Amygdala (tissue), 56 donors: Measurements from ENCODE around the gene VIPR2.

Experiments
- DNase-seq, 56 donors: peaks; one replicate each; lab custom pipeline; 2025; lab: John Stamatoyannopoulos, UW

Gene VIPR2

GRCh38 chr7:159158125-159158887 lies 13.6 kb upstream of the VIPR2 start:
- DNase-seq: no peak

- no peak for DNase-seq
These were observed 13.0 kb upstream of the VIPR2 start for GRCh38 chr7:159157714-159158113.

GRCh38 chr7:159156436-159157245 lies 12.0 kb upstream of the VIPR2 start:
- no peak for DNase-seq

- DNase-seq: no peak
These were observed 10.7 kb upstream of the VIPR2 start for GRCh38 chr7:159155410-159155809.

GRCh38 chr7:159154243-159154642 lies 9.6 kb upstream of the VIPR2 start:
- no peak for DNase-seq

GRCh38 chr7:159153511-159153910 lies 8.8 kb upstream of the VIPR2 start:
- no peak for DNase-seq

GRCh38 chr7:159152816-159153215 lies 8.1 kb upstream of the VIPR2 start:
- DNase-seq: no peak

- DNase-seq: no peak
These were observed 6.6 kb upstream of the VIPR2 start for GRCh38 chr7:159151231-159151630.

GRCh38 chr7:159149488-159149887 lies 4.8 kb upstream of the VIPR2 start:
- DNase-seq: no peak

GRCh38 chr7:159148430-159149395 lies 4.0 kb upstream of the VIPR2 start:
- no peak for DNase-seq

- DNase-seq: no peak
These were observed 3.0 kb upstream of the VIPR2 start for GRCh38 chr7:159147687-159148086.

GRCh38 chr7:159147246-159147645 lies 2.6 kb upstream of the VIPR2 start:
- DNase-seq: no peak

GRCh38 chr7:159146084-159146858 lies 1.6 kb upstream of the VIPR2 start:
- no peak for DNase-seq

- no peak for DNase-seq
These were observed 806 bp upstream of the VIPR2 start for GRCh38 chr7:159145490-159145855.

GRCh38 chr7:159143780-159144757 lies 598 bp downstream of the VIPR2 start:
- no peak for DNase-seq

- no peak for DNase-seq
These were observed 1.9 kb downstream of the VIPR2 start for GRCh38 chr7:159142730-159143129.

- no peak for DNase-seq
These were observed 2.5 kb downstream of the VIPR2 start for GRCh38 chr7:159142199-159142598.

GRCh38 chr7:159141660-159142059 lies 3.0 kb downstream of the VIPR2 start:
- no peak for DNase-seq

GRCh38 chr7:159141167-159141566 lies 3.5 kb downstream of the VIPR2 start:
- DNase-seq: no peak
